Posterior vena cava (tissue), 2 donors: ENCODE measurements around the gene GUCY1A2. TPM values are rescaled to one million over a fixed set of nuclear protein-coding genes. Genes with fewer than 3 reads are reported as not detected.
"Not testable (repeated sequence)": the region's sequence is repeated elsewhere in the genome, so short reads cannot be mapped to it uniquely, and the experiment has no call there.

ENCODE experiments used
- DNase-seq: peaks from one replicate; pipeline ENCODE4 v3.0.0-alpha.2; 2020; ENCODE audit warnings: low spot score
- intact Hi-C, 2 donors: fragments of 100-400 bp; cut with DNase I; formaldehyde crosslinking; loops; one replicate each; pipeline versions ENCODE4 v1.14.1 to v1.14.2; 2022 to 2023
- total RNA-seq, 2 donors: library from RNA; stranded (reverse); fragmentation: NEBNext Ultra II Directional; extraction: Animal tissue kit (Norgen Biotek cat#: 25700); gene quantifications; one replicate each; pipeline ENCODE4 v1.2.1, GENCODE V29; 2021
- donor health status: DM: yes; HTN: yes; CAD: no.
- donor health status: DM: yes; HTN: yes; CAD: no.

The GUCY1A2 gene
- total RNA-seq, 2 donors from 2014 or later: 34.1 to 63.8 TPM

- intact Hi-C loops: no loop called here
- no peak for DNase-seq
Measured at GRCh38 chr11:106879029-106879428, 139.2 kb downstream of the GUCY1A2 start.

GRCh38 chr11:106875013-106875412 lies 143.3 kb downstream of the GUCY1A2 start:
- DNase-seq: no peak
- intact Hi-C loops: no loop called here

GRCh38 chr11:106872246-106872645 lies 146.0 kb downstream of the GUCY1A2 start:
- no peak for DNase-seq

GRCh38 chr11:106858200-106858599 lies 160.1 kb downstream of the GUCY1A2 start:
- intact Hi-C loops: no loop called here
- DNase-seq: no peak

More at GRCh38 chr11:106872246-106872645, 146.0 kb downstream of the GUCY1A2 start:
- intact Hi-C loops: no loop called here

- DNase-seq: no peak
- intact Hi-C loops: no loop called here
Measured at GRCh38 chr11:106856566-106856965, 161.7 kb downstream of the GUCY1A2 start.

- intact Hi-C loops: no loop called here
- DNase-seq: peak; percentile 43
Measured at GRCh38 chr11:106854429-106854828, 163.8 kb downstream of the GUCY1A2 start.

- peak; percentile 53 for DNase-seq
- intact Hi-C loops: no loop called here
Measured at GRCh38 chr11:106853850-106854401, 164.3 kb downstream of the GUCY1A2 start.

GRCh38 chr11:106852779-106853178 lies 165.5 kb downstream of the GUCY1A2 start:
- intact Hi-C loops: no loop called here
- no peak for DNase-seq

GRCh38 chr11:106848526-106848925 lies 169.8 kb downstream of the GUCY1A2 start:
- intact Hi-C loops: no loop called here
- DNase-seq: no peak

- DNase-seq: no peak
- intact Hi-C loops: no loop called here
Measured at GRCh38 chr11:106842134-106842533, 176.1 kb downstream of the GUCY1A2 start.

GRCh38 chr11:106840947-106841346 lies 177.3 kb downstream of the GUCY1A2 start:
- intact Hi-C loops: no loop called here
- DNase-seq: no peak

- intact Hi-C loops: no loop called here
- DNase-seq: no peak
Measured at GRCh38 chr11:106840146-106840545, 178.1 kb downstream of the GUCY1A2 start.

GRCh38 chr11:106834567-106834966 lies 183.7 kb downstream of the GUCY1A2 start:
- no peak for DNase-seq
- intact Hi-C loops: no loop called here

GRCh38 chr11:106828976-106829375 lies 189.3 kb downstream of the GUCY1A2 start:
- DNase-seq: no peak
- intact Hi-C loops: no loop called here

GRCh38 chr11:106828576-106828975 lies 189.7 kb downstream of the GUCY1A2 start:
- intact Hi-C loops: no loop called here

GRCh38 chr11:106827687-106828086 lies 190.6 kb downstream of the GUCY1A2 start:
- peak; percentile 46 for DNase-seq
- intact Hi-C loops: no loop called here

More at GRCh38 chr11:106828576-106828975, 189.7 kb downstream of the GUCY1A2 start:
- no peak for DNase-seq

GRCh38 chr11:106826558-106826957 lies 191.7 kb downstream of the GUCY1A2 start:
- intact Hi-C loops, DNase-seq: not testable (repeated sequence)

GRCh38 chr11:106821826-106822225 lies 196.4 kb downstream of the GUCY1A2 start:
- no peak for DNase-seq
- intact Hi-C loops: no loop called here

GRCh38 chr11:106821291-106821690 lies 197.0 kb downstream of the GUCY1A2 start:
- intact Hi-C loops: no loop called here
- DNase-seq: no peak

- intact Hi-C loops: no loop called here
- no peak for DNase-seq
Measured at GRCh38 chr11:106818443-106818842, 199.8 kb downstream of the GUCY1A2 start.

GRCh38 chr11:106815209-106815608 lies 203.1 kb downstream of the GUCY1A2 start:
- intact Hi-C loops: no loop called here
- DNase-seq: no peak

- intact Hi-C loops: no loop called here
- DNase-seq: no peak
Measured at GRCh38 chr11:106813806-106814205, 204.5 kb downstream of the GUCY1A2 start.
